NCI-H748 treated with DMSO at 0.1 percent for 48 hours (cell line): ENCODE data around the gene EHBP1L1.

Experiments used
- DNase-seq: peaks from one replicate; lab custom pipeline; 2025; lab: John Stamatoyannopoulos, UW

The EHBP1L1 gene

GRCh38 chr11:65616575-65617001 lies 40.7 kb downstream of the EHBP1L1 start:
- no peak for DNase-seq

GRCh38 chr11:65617136-65617850 lies 41.4 kb downstream of the EHBP1L1 start:
- no peak for DNase-seq

- DNase-seq, result no peak
These were observed 42.3 kb downstream of the EHBP1L1 start for GRCh38 chr11:65617990-65618751.

GRCh38 chr11:65618763-65619162 lies 42.9 kb downstream of the EHBP1L1 start:
- no peak for DNase-seq

- DNase-seq, result no peak
These were observed 43.6 kb downstream of the EHBP1L1 start for GRCh38 chr11:65619281-65619928.

- no peak for DNase-seq
These were observed 44.8 kb downstream of the EHBP1L1 start for GRCh38 chr11:65620666-65621065.

GRCh38 chr11:65621460-65621859 lies 45.6 kb downstream of the EHBP1L1 start:
- DNase-seq, result no peak

GRCh38 chr11:65622011-65622410 lies 46.2 kb downstream of the EHBP1L1 start:
- no peak for DNase-seq

GRCh38 chr11:65623177-65623576 lies 47.3 kb downstream of the EHBP1L1 start:
- DNase-seq, result no peak

- DNase-seq, result no peak
These were observed 48.2 kb downstream of the EHBP1L1 start for GRCh38 chr11:65623852-65624616.

- no peak for DNase-seq
These were observed 49.2 kb downstream of the EHBP1L1 start for GRCh38 chr11:65624931-65625627.

GRCh38 chr11:65625628-65626342 lies 49.9 kb downstream of the EHBP1L1 start:
- DNase-seq, result peak; percentile 0

GRCh38 chr11:65627202-65627601 lies 51.3 kb downstream of the EHBP1L1 start:
- DNase-seq, result no peak

- DNase-seq, result no peak
These were observed 53.7 kb downstream of the EHBP1L1 start for GRCh38 chr11:65629579-65629978.

- no peak for DNase-seq
These were observed 54.4 kb downstream of the EHBP1L1 start for GRCh38 chr11:65630215-65630614.

- DNase-seq, result no peak
These were observed 57.7 kb downstream of the EHBP1L1 start for GRCh38 chr11:65633390-65634108.

GRCh38 chr11:65634109-65634436 lies 58.2 kb downstream of the EHBP1L1 start:
- no peak for DNase-seq

- no peak for DNase-seq
These were observed 58.6 kb downstream of the EHBP1L1 start for GRCh38 chr11:65634440-65634839.

- no peak for DNase-seq
These were observed 59.3 kb downstream of the EHBP1L1 start for GRCh38 chr11:65634905-65635731.
